ENCODE results near the gene OR51B2.
"Not testable (repeated sequence)": the region's sequence is repeated elsewhere in the genome, so short reads cannot be mapped to it uniquely, and the experiment has no call there.

The OR51B2 gene

DNA sequence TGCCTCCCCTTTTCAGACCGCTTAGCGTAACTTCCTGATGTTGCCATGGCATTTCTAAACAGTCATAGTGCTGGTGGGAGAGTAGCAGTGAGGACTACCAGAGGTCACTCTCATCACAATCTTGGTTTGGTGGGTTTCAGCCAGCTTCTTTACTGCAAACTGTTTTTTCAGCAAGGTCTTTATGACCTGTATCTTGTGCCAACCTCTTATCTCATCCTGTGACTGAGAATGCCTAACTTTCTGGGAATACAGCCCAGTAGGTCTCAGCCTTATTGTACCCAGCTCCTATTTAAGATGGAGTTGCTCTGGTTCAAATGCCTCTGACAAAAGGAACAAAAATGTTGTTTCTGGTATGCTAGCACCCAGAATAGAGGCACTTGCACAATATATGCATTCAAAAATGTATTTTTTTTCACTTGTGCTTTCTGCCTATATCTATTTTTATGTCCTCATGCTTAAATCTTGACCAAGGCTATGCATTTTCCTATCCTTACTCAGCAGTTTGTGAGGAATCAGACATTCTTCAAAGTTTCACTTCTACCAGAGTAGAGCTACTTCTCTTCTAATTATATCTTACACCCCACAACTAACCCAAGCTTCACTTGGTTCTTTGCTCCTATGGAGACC lies 43.5 kb upstream of the OR51B2 start:
- Histone ChIP-seq H3K36me3 (ENCODE audit: insufficient read depth, low read length) (no peaks in the 10 kb centered on the region), H3K4me1 (ENCODE audit: insufficient read depth, low read length, severe bottlenecking) (no peaks in the 10 kb centered on the region), H3K27ac (ENCODE audit: low read depth, low read length, poor library complexity, severe bottlenecking) (no peak overlapping the region), H3K27me3 (ENCODE audit: insufficient read depth, low read length) (no peaks in the 10 kb centered on the region), H3K9me2 (ENCODE audit: low read depth, low read length) (no peaks in the 10 kb centered on the region), H2AFZ (ENCODE audit: low read length) (no peak overlapping the region), H3K9ac (ENCODE audit: low read length) (no peak overlapping the region), H3K4me2 (ENCODE audit: low read length) (no peak overlapping the region), H3K4me3 (ENCODE audit: low read depth, low read length, poor library complexity, severe bottlenecking) (no peak overlapping the region), H3F3A (ENCODE audit: insufficient read depth, low read length) (no peaks in the 10 kb centered on the region), H4K20me1 (ENCODE audit: insufficient read depth, low read length) (no peaks in the 10 kb centered on the region), H3K9me3 (ENCODE audit: low read length) (no peaks in the 10 kb centered on the region), H3K79me2 (ENCODE audit: insufficient read depth, low read length) (no peaks in the 10 kb centered on the region)
- TF ChIP-seq, protein P1, sequence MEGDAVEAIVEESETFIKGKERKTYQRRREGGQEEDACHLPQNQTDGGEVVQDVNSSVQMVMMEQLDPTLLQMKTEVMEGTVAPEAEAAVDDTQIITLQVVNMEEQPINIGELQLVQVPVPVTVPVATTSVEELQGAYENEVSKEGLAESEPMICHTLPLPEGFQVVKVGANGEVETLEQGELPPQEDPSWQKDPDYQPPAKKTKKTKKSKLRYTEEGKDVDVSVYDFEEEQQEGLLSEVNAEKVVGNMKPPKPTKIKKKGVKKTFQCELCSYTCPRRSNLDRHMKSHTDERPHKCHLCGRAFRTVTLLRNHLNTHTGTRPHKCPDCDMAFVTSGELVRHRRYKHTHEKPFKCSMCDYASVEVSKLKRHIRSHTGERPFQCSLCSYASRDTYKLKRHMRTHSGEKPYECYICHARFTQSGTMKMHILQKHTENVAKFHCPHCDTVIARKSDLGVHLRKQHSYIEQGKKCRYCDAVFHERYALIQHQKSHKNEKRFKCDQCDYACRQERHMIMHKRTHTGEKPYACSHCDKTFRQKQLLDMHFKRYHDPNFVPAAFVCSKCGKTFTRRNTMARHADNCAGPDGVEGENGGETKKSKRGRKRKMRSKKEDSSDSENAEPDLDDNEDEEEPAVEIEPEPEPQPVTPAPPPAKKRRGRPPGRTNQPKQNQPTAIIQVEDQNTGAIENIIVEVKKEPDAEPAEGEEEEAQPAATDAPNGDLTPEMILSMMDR (IDR thresholded peaks at IDR 0.05; ENCODE audit: low read length): no peak
- TF ChIP-seq EZH2 (IDR thresholded peaks at IDR 0.05; ENCODE audit: borderline replicate concordance, low read length): no peak

DNA sequence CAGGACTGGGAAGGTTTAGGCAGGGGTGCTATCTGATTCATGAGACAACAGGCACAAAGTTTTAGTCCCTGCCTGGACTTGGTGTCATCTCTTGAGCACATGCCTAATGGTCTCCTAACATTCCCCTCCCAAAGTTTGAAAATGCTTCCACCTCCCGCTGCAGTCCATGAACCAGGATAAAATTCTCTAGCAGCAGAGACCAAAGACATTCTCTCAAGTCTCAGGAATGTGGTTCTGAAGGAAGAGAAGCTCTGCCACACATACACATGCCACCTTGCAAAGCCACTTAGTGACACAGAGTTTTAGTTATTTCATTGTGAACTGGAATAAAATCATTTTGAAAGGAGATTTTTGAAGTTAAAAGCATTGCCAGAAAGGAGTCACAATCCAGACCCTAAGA lies 42.8 kb upstream of the OR51B2 start:
- no peaks in the 10 kb centered on the region for H3K4me1 ChIP-seq (ENCODE audit: insufficient read depth, low read length, severe bottlenecking)
- no peak overlapping the region for H3K4me2 ChIP-seq (ENCODE audit: low read length)
- no peaks in the 10 kb centered on the region for H3K79me2 ChIP-seq (ENCODE audit: insufficient read depth, low read length)
- TF ChIP-seq, protein P1 (IDR thresholded peaks at IDR 0.05; ENCODE audit: low read length): no peak
- no peak for TF ChIP-seq EZH2 (IDR thresholded peaks at IDR 0.05; ENCODE audit: borderline replicate concordance, low read length)
- H3K27me3 ChIP-seq (ENCODE audit: insufficient read depth, low read length): no peaks in the 10 kb centered on the region
- no peaks in the 10 kb centered on the region for H4K20me1 ChIP-seq (ENCODE audit: insufficient read depth, low read length)
- H3K27ac ChIP-seq (ENCODE audit: low read depth, low read length, poor library complexity, severe bottlenecking): no peak overlapping the region
- H3K9me2 ChIP-seq (ENCODE audit: low read depth, low read length): no peaks in the 10 kb centered on the region
- H3K4me3 ChIP-seq (ENCODE audit: low read depth, low read length, poor library complexity, severe bottlenecking): no peak overlapping the region
- H2AFZ ChIP-seq (ENCODE audit: low read length): no peak overlapping the region
- H3K36me3 ChIP-seq (ENCODE audit: insufficient read depth, low read length): no peaks in the 10 kb centered on the region
- H3K9ac ChIP-seq (ENCODE audit: low read length): no peak overlapping the region
- no peaks in the 10 kb centered on the region for H3F3A ChIP-seq (ENCODE audit: insufficient read depth, low read length)
- H3K9me3 ChIP-seq (ENCODE audit: low read length): no peaks in the 10 kb centered on the region

DNA sequence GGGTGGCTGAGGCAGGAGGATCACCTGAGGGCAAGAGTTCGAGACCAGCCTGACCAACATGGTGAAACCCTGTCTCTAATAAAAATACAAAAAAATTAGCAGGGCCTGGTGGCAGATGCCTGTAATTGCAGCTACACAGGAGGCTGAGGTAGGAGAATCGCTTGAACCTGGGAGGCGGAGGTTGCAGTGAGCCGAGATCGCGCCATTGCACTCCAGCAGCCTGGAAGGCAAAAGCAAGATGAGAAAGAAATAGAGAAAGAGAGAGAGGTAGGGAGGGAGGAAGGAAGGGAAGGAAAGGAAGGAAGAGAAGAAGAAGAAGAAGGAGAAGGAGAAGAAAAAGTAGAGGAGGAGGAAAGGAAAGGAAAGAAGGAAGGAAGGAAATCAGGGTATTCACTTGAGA lies 42.3 kb upstream of the OR51B2 start:
- not testable (repeated sequence) for H3K4me2 ChIP-seq (ENCODE audit: low read length)

DNA sequence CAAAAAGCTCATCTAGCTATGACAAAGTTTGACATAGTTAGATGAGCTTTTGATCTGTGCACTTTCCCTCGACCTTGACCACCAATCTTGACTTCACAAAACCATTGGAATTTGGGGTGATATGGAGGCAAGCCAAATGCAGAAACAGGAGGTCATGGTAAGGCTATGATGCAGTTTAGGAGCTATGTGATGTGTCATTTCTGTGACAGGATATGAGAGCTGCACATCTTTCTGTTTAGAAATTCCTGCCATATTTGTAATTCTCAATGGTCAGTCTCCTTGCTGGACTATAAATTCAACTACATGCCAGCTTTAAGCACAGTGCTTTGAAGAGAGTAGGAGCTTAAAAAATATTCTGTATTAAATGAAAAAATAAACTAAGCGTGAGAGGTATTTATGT lies 40.1 kb upstream of the OR51B2 start:
- Histone ChIP-seq H3K4me1 (ENCODE audit: insufficient read depth, low read length, severe bottlenecking) (no peaks in the 10 kb centered on the region), H3F3A (ENCODE audit: insufficient read depth, low read length) (no peaks in the 10 kb centered on the region), H4K20me1 (ENCODE audit: insufficient read depth, low read length) (no peaks in the 10 kb centered on the region), H3K36me3 (ENCODE audit: insufficient read depth, low read length) (no peaks in the 10 kb centered on the region), H3K4me3 (ENCODE audit: low read depth, low read length, poor library complexity, severe bottlenecking) (no peak overlapping the region), H3K9me2 (ENCODE audit: low read depth, low read length) (no peaks in the 10 kb centered on the region), H3K27me3 (ENCODE audit: insufficient read depth, low read length) (no peaks in the 10 kb centered on the region), H3K9ac (ENCODE audit: low read length) (no peak overlapping the region), H3K79me2 (ENCODE audit: insufficient read depth, low read length) (no peaks in the 10 kb centered on the region), H3K9me3 (ENCODE audit: low read length) (no peaks in the 10 kb centered on the region), H3K27ac (ENCODE audit: low read depth, low read length, poor library complexity, severe bottlenecking) (no peak overlapping the region), H2AFZ (ENCODE audit: low read length) (no peak overlapping the region), H3K4me2 (ENCODE audit: low read length) (no peak overlapping the region)
- TF ChIP-seq, protein P1 (IDR thresholded peaks at IDR 0.05; ENCODE audit: low read length): no peak
- TF ChIP-seq EZH2 (IDR thresholded peaks at IDR 0.05; ENCODE audit: borderline replicate concordance, low read length): no peak

More for the DNA sequence above, 42.3 kb upstream of the OR51B2 start:
- not testable (repeated sequence) for H3K9ac ChIP-seq (ENCODE audit: low read length); H3K27me3 ChIP-seq (ENCODE audit: insufficient read depth, low read length); H3K4me1 ChIP-seq (ENCODE audit: insufficient read depth, low read length, severe bottlenecking); H3K36me3 ChIP-seq (ENCODE audit: insufficient read depth, low read length); H3K9me2 ChIP-seq (ENCODE audit: low read depth, low read length); H3K4me3 ChIP-seq (ENCODE audit: low read depth, low read length, poor library complexity, severe bottlenecking); H4K20me1 ChIP-seq (ENCODE audit: insufficient read depth, low read length); H3K79me2 ChIP-seq (ENCODE audit: insufficient read depth, low read length); H2AFZ ChIP-seq (ENCODE audit: low read length); H3K9me3 ChIP-seq (ENCODE audit: low read length); H3F3A ChIP-seq (ENCODE audit: insufficient read depth, low read length); H3K27ac ChIP-seq (ENCODE audit: low read depth, low read length, poor library complexity, severe bottlenecking)

Measured in OCI-LY1 (cell line).